PC-3 (cell line): ENCODE data around the gene CES2. TPM values are rescaled to one million over a fixed set of nuclear protein-coding genes. Genes with fewer than 3 reads are reported as not detected.

Source experiments
- ATAC-seq: fragments of 200-7000 bp; cut with Tn5 transposase; 2 replicates; pipeline ENCODE4 v1.9.1; 2020; ENCODE audit warnings: mild to moderate bottlenecking, moderate library complexity
- BruUV-seq: library from RNA; stranded (reverse); fragments of 400-500 nt; replicated peaks from 2 replicates; lab custom pipeline; 2021; lab: Mats Ljungman, UMichigan
- CTCF ChIA-PET: fragments of 300-600 bp; sonication (Branson Sonifier 250); formaldehyde crosslinking; loops from one replicate; lab custom pipeline; 2022; ENCODE audit warnings: antibody characterized with exemption; lab: Charles Lee
- POLR2A ChIA-PET: fragments of 300-600 bp; sonication (Branson Sonifier 250); formaldehyde crosslinking; loops from one replicate; lab custom pipeline; 2022; ENCODE audit warnings: antibody characterized with exemption; ENCODE audit not compliant: unreplicated experiment; lab: Charles Lee
- DNase-seq: peaks from one replicate; pipeline ENCODE4 v3.0.0-alpha.2; 2015
- H2AFZ ChIP-seq: fragments of 300-600 bp; sonication (generic); 2 replicates; pipeline ENCODE4 v1.6.0; 2016; ENCODE audit warnings: antibody characterized with exemption, low read length
- H3F3A ChIP-seq: fragments of 300-600 bp; sonication (generic); one replicate; pipeline ENCODE4 v1.6.0; 2017; ENCODE audit warnings: antibody characterized with exemption, low read length, control low read depth, mild to moderate bottlenecking; ENCODE audit not compliant: unreplicated experiment
- H3K27ac ChIP-seq: fragments of 300-600 bp; sonication (generic); 2 replicates; pipeline ENCODE4 v1.5.1; 2016; ENCODE audit warnings: mild to moderate bottlenecking, low read length
- H3K27me3 ChIP-seq: fragments of 300-600 bp; sonication (generic); 2 replicates; pipeline ENCODE4 v1.6.1; 2016; ENCODE audit warnings: low read length, mixed read lengths
- H3K36me3 ChIP-seq: fragments of 300-600 bp; sonication (generic); 2 replicates; pipeline ENCODE4 v1.6.1; 2016; ENCODE audit warnings: low read depth, mixed run types, low read length, mixed read lengths
- H3K4me1 ChIP-seq: fragments of 300-600 bp; sonication (generic); 2 replicates; pipeline ENCODE4 v1.5.1; 2016; ENCODE audit warnings: low read length; ENCODE audit not compliant: insufficient read depth
- H3K4me2 ChIP-seq: fragments of 300-600 bp; sonication (generic); 2 replicates; pipeline ENCODE4 v1.6.0; 2016; ENCODE audit warnings: low read length
- H3K4me3 ChIP-seq: fragments of 300-600 bp; sonication (generic); 2 replicates; pipeline ENCODE4 v1.5.1; 2016; ENCODE audit warnings: mild to moderate bottlenecking, low read length, mixed read lengths
- H3K79me2 ChIP-seq: fragments of 300-600 bp; sonication (generic); 2 replicates; pipeline ENCODE4 v1.6.1; 2017; ENCODE audit warnings: low read length, mixed read lengths
- H3K9ac ChIP-seq: fragments of 300-600 bp; sonication (generic); 2 replicates; pipeline ENCODE4 v1.6.0; 2016; ENCODE audit warnings: mild to moderate bottlenecking, low read length
- H3K9me2 ChIP-seq: fragments of 300-600 bp; sonication (generic); replicated peaks from 2 replicates; pipeline ENCODE4 v1.6.1; 2016; ENCODE audit warnings: mixed run types, low read length, mixed read lengths
- H3K9me3 ChIP-seq: fragments of 300-600 bp; sonication (generic); 2 replicates; pipeline ENCODE4 v1.6.1; 2016; ENCODE audit warnings: low read length, mixed read lengths
- H4K20me1 ChIP-seq: fragments of 300-600 bp; sonication (generic); 2 replicates; pipeline ENCODE4 v1.6.1; 2016; ENCODE audit warnings: low read length, mixed read lengths
- EZH2 ChIP-seq: fragments of 300-600 bp; sonication (generic); IDR thresholded peaks from one replicate; pipeline ENCODE4 v1.6.1; 2017; ENCODE audit warnings: antibody characterized with exemption, mild to moderate bottlenecking, low read length; ENCODE audit not compliant: unreplicated experiment
- EZH2phosphoT487 ChIP-seq: fragments of 300-600 bp; sonication (generic); IDR thresholded peaks from 2 replicates; pipeline ENCODE4 v1.6.1; 2018; ENCODE audit warnings: mild to moderate bottlenecking, antibody characterized with exemption, low read length, borderline replicate concordance
- intact Hi-C: fragments of 100-400 bp; cut with micrococcal nuclease; formaldehyde crosslinking; loops from 2 replicates; pipeline ENCODE4 v1.9.0; 2023
- total RNA-seq: library from RNA; depleted of rRNA; stranded (reverse); fragments of >200 nt; gene quantifications from 2 replicates; pipeline ENCODE4 v1.2.3, GENCODE V29; 2014
- TF ChIP-seq, protein P1 (sequence below): fragments of 300-600 bp; sonication (generic); conservative IDR thresholded peaks from 2 replicates; pipeline ENCODE4 v1.5.1; 2017; ENCODE audit warnings: antibody characterized with exemption, low read depth, mild to moderate bottlenecking, low read length

The CES2 gene
- total RNA-seq, 1 experiment from 2014 or later, result 15.8 TPM

- ATAC-seq (no peak), DNase-seq (no peak)
- H3K27me3 ChIP-seq, result no peaks in the 10 kb centered on the region
- H4K20me1 ChIP-seq, result no peaks in the 10 kb centered on the region
- intact Hi-C loops, result no loop called here
- ChIA-PET POLR2A (no interaction called here), CTCF (no interaction called here)
- no peak overlapping the region for H3K4me3 ChIP-seq
- H3K27ac ChIP-seq, result no peak overlapping the region
- H3K36me3 ChIP-seq, result no peaks in the 10 kb centered on the region
- TF ChIP-seq, protein P1, sequence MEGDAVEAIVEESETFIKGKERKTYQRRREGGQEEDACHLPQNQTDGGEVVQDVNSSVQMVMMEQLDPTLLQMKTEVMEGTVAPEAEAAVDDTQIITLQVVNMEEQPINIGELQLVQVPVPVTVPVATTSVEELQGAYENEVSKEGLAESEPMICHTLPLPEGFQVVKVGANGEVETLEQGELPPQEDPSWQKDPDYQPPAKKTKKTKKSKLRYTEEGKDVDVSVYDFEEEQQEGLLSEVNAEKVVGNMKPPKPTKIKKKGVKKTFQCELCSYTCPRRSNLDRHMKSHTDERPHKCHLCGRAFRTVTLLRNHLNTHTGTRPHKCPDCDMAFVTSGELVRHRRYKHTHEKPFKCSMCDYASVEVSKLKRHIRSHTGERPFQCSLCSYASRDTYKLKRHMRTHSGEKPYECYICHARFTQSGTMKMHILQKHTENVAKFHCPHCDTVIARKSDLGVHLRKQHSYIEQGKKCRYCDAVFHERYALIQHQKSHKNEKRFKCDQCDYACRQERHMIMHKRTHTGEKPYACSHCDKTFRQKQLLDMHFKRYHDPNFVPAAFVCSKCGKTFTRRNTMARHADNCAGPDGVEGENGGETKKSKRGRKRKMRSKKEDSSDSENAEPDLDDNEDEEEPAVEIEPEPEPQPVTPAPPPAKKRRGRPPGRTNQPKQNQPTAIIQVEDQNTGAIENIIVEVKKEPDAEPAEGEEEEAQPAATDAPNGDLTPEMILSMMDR, result no peak
- TF ChIP-seq EZH2 (no peak), EZH2phosphoT487 (no peak)
- H3F3A ChIP-seq, result no peaks in the 10 kb centered on the region
- H3K4me2 ChIP-seq, result no peak overlapping the region
- H3K9me2 ChIP-seq, result no peaks in the 10 kb centered on the region
- no peaks in the 10 kb centered on the region for H3K4me1 ChIP-seq
- H3K79me2 ChIP-seq, result no peaks in the 10 kb centered on the region
- no peaks in the 10 kb centered on the region for H3K9me3 ChIP-seq
- H2AFZ ChIP-seq, result no peak overlapping the region
- no TSS peak for BruUV-seq
- no peak overlapping the region for H3K9ac ChIP-seq
Measured at GRCh38 chr16:66914541-66914940, 20.8 kb upstream of the CES2 start.

GRCh38 chr16:66915041-66915440 lies 20.3 kb upstream of the CES2 start:
- Histone ChIP-seq H3K27me3 (no peaks in the 10 kb centered on the region), H3F3A (no peaks in the 10 kb centered on the region), H3K9me2 (no peaks in the 10 kb centered on the region), H3K9ac (no peak overlapping the region), H3K4me3 (no peak overlapping the region), H2AFZ (no peak overlapping the region), H4K20me1 (no peaks in the 10 kb centered on the region), H3K27ac (no peak overlapping the region), H3K79me2 (no peaks in the 10 kb centered on the region), H3K9me3 (no peaks in the 10 kb centered on the region), H3K36me3 (no peaks in the 10 kb centered on the region), H3K4me1 (no peaks in the 10 kb centered on the region), H3K4me2 (no peak overlapping the region)
- intact Hi-C loops, result no loop called here
- ATAC-seq (no peak), DNase-seq (no peak)
- TF ChIP-seq EZH2phosphoT487, result no peak
- TF ChIP-seq EZH2, result no peak
- TF ChIP-seq, protein P1, result no peak
- BruUV-seq, result no TSS peak
- ChIA-PET POLR2A (no interaction called here), CTCF (no interaction called here)

- ChIA-PET CTCF (no interaction called here), POLR2A (interaction anchor here (0.6 kb wide), 1 partner anchor 121 kb away, joined by 3 read pairs; no protein-coding TSS in a partner anchor)
- Histone ChIP-seq H3K27ac (no peak overlapping the region), H3K9ac (no peak overlapping the region), H3K79me2 (no peaks in the 10 kb centered on the region), H3K36me3 (no peaks in the 10 kb centered on the region), H3K9me3 (no peaks in the 10 kb centered on the region), H2AFZ (no peak overlapping the region), H3K4me1 (no peaks in the 10 kb centered on the region), H3K9me2 (no peaks in the 10 kb centered on the region), H3K4me2 (no peak overlapping the region), H3K4me3 (no peak overlapping the region), H4K20me1 (no peaks in the 10 kb centered on the region), H3F3A (no peaks in the 10 kb centered on the region), H3K27me3 (no peaks in the 10 kb centered on the region)
- intact Hi-C loops, result no loop called here
- no TSS peak for BruUV-seq
- TF ChIP-seq EZH2, result no peak
- TF ChIP-seq, protein P1, result no peak
- no peak for TF ChIP-seq EZH2phosphoT487
- ATAC-seq (no peak), DNase-seq (no peak)
Measured at GRCh38 chr16:66916518-66916917, 18.8 kb upstream of the CES2 start.
